Muscle of back (tissue), 11 donors: Measurements from ENCODE around the gene SORCS2. TPM values are rescaled to one million over a fixed set of nuclear protein-coding genes. Genes with fewer than 3 reads are reported as not detected.

Source experiments
- DNase-seq, 3 donors: peaks; one replicate each; pipeline versions ENCODE4 v3.0.0 to v3.0.0-alpha.2; 2013
- polyA plus RNA-seq, 10 donors: library from polyadenylated mRNA; unstranded; fragments of 120-200 nt; gene quantifications; one replicate each; pipeline ENCODE4 v1.2.1, GENCODE V29; 2013; ENCODE audit not compliant: insufficient read length in 10 of 10

The SORCS2 gene
- polyA plus RNA-seq, 10 donors, result 6.5 to 21.0 (median 10.8) TPM

DNA sequence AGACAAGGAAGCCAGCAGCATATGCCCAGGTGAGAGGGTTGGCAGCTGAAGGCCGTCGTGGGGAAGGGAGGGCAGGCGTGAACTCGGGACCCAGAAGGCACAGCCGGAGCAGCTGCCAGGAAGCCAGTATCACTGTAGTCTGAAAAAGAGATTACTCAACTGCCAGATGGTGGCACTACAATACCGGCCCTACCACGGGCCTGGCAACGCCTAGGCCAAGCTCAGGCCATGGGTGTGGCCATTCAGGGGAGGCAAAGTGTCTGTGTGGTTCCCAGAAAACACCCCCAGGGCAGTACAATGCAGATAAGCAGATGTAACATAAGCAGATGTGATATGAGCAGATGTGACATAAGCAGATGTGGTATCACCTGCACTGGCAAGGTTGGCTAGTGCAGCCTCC is 511.4 kb downstream of the SORCS2 start:
- no peak for DNase-seq

DNA sequence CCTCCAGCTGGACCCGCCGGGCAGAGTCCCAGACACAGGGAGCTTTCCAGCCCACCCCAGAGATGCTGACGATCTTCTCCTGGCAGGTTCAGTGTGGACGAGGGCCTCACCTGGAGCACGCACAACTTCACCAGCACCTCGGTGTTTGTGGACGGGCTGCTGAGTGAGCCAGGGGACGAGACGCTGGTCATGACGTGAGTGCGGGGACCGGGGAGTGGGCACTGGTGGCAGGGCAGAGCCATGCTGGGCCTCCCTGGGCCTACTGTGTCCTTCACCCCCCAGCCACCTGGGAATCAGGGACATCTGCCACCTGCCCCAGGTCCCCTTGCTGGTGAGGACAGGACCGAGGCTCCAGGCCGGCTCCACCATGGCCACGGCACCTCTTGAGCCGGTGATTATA is 511.8 kb downstream of the SORCS2 start:
- DNase-seq, result no peak

DNA sequence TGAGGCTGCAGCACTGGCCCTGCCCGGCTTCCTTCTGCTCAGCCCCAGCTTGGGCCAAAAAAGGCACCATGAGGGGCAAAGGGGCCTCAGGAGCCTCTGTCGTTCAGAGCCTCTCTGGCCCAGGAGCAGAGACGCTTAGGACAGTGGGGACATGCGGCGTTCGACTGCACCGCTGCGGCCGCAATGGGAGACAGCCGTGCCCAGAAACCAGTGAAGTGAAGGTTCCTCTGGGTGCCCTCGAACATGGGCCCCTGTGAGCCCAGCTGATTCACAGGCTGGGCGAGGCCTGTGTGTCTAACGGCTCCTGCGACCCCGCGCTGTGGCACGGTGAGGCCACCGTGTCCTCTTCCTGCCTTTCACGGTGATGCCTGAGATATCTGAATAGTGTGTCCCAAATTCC is 512.3 kb downstream of the SORCS2 start:
- DNase-seq, result no peak

DNA sequence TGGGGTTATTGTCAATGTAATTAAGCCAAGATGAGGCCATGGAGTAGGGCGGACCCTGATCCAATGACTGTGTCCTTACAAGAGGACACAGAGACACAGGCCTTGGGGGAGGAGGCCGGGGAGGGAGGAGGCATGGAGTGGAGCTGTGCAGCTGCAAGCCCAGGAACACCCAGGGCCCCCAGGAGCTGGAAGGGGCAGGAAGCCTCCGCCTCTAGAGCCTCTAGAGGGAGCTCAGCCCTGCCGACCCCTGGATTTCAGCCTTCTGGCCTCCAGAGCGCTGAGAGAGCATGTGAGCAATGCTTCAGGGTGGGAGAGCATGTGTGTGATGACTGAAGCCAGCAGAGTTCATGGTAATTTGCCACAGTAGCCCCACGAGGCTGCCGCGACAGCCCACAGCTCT is 512.7 kb downstream of the SORCS2 start:
- DNase-seq, result peak; percentile 30 to 81 (median 64)

DNA sequence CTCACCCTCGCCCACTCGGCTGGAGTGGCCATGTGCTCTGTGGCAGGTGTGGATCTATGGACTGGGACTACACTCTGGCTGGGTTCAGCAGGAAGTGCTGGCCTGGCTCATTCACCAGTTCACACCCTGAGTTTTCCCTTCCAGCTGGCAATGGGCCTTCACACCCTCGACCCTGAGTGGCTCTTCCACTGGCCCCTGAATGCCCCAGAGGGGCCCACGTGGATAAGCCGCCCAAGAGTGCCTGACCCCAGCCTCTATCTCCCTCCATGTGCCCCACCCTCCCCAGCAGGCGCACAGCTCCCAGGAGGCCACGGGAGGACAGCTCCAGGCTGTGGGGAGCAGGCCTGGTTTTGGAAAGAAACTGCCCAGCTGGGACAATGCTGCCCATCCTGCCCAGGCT is 513.3 kb downstream of the SORCS2 start:
- DNase-seq, result peak in 1 of 3 donors; percentile 63

DNA sequence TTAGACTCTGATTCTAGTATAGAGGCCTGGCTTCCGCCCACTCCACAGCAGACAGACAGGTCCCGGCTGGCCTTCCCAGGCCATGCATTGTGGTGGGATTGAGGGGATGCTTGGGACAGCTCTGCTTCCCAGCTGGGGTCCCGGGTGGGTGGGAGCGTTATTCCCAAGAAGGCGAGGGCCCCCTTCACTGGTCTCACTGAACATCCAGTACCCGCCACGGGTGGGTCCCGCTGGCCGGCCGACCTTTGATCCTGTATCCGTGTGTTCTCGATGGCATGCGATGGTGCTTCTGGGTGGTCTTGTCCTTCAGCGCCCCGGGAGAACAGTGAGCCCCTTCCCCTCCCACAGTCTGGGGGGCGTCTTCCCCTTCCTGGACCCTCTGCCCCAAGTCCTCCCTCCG is 515.9 kb downstream of the SORCS2 start:
- DNase-seq, result no peak

DNA sequence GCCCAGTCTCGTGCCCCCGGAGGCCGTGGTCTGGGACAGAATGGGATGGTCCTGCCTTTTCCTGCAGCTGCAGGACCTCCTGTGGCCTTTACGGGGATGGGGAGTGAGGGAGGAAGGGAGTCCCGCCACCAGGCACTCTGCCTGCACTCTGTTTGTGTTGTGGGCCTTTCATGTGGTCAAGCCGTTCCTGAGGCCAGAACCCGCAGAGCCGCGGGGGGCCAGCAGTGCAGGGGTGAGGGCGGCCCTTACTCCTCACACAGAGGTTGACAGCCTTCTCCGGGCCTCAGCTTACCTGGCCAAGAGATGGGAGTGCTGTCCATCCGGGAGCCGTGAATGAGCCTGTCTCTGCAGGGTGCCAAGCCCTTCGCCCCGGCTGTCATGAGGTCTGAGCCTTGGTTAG is 516.6 kb downstream of the SORCS2 start:
- DNase-seq, result no peak

DNA sequence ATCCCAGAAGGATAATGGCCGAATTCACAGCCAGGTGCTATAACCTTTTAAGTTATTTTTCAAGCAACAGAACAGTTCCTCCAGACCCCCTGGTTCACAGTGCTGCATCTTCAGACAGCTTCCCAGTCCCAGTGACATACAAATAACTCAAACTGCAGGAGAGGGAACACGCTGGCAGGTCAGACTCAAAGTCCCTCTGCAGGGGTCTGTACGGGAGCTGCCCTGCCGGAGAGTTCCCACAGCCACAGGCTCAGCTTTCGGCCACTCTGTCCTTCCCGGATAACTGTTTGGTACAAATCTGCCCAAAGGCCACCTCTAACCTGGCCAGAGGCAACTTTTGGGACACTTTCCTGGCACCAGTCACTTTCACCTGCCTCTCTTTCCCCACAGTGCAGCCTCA is 517.1 kb downstream of the SORCS2 start:
- DNase-seq, result no peak

DNA sequence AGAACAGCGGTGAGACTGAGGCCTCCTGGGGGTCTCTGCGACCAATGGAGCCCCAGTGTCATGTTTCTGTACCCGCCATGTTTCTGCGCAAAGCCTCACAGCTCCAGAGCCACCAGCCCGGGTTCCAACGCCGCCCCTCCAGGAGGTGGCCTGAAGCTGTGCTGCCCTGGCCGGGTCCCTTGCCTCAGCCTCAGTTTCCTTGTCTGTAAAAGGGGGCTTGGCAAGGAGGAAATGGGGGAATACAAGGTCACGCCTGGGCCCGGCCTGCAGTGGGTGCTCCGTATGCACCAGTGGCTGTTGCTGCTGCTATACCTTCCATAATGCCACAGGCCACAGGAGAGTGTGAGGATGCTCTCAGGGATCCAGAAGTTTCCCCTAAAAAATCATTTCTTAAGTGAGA is 517.8 kb downstream of the SORCS2 start:
- DNase-seq, result no peak

DNA sequence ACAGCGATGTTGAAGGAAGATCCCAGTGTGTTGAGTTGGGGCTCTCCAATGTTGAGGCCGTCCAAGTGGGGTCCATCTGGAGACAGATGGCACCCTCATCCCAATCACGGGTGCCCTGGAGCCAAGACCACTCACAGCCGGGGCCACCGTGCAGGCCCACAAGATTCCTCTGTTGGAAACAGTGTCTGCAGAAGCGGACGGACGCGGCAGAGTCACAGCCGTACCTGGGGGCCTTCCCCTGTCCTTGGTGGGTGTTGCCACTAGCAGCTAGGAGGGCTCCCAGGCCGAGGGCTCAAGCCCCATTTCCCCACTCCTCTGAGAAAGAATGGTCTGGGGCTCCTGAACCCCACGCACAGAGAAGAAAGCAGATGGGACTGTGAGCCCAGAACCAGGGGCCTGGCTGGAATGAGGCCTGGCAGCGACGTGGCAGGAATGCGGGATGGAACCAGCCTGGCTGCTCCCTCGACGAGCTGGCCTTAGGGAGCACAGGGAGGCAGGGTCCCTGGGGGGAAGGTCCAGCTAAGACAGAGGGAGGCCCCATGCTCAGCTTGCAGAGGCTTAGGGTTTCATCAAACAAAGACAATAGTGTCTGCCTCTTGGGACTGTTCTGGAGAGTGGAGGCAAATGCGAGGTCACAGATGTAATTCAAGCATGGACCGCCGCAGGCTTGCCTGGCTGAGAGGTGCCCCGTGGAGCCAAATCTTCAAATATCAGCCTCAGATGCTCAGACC is 518.4 kb downstream of the SORCS2 start:
- DNase-seq, result no peak

DNA sequence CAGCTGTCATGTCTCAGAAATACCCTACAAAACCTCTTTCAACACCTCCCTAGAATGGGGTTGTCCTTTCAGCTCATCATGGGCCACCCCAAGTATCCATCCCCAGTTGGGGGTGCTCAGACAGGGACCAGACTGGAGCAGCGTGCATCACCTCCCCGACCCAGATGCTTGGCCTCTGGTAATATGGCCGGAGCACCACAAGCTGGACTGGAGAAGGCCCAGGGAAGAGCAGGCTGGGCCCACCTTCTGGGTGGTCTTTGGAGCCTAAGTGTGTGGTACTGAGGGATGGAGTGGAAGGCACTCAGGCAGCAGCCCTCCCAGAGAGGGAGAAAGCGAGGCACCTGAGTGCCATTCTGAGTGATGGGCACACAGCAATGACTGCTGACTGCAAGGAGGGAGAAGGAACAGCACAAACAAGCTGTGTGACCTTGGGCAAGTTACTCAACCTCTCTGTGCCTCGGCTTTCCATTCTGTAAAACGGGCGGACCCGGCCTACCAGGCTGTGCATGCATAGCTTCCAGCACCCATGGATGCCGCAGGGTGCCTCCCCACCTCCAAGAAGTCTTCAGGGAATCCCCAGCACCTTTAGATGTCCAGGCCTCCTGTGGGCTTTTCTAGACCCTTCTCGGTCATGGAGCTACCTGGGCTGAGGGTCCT is 519.1 kb downstream of the SORCS2 start:
- DNase-seq, result no peak

DNA sequence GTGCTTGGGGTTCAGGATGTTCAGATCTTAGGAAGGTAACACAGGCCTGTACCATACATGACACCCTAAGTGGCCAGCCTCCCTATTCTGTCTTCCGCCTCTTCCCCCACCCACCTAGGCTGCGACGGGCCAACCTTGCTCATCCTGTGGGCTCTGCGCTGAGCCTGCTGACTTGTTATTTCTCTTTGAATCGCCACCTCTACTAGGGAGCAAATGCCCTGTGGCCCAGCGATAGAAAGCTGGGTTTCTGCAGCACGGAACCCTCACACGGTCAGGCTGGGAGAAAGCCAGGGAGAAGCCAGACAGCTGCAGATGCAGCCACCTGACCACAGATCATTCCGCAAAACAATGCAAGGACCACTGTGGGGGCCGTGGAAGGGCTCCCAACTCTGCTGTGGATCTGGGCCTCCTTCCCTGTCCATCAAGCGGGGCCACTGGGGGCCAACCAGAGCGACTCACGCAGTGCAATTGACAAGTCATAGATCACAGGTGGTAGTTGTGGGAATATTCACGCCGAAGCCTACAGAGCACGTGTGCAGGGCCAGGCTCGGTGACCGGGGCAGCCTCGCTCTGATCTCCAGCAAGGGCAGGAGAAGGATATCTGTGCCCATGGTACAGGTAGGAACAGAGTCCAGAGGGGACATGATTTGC is 519.8 kb downstream of the SORCS2 start:
- DNase-seq, result no peak

DNA sequence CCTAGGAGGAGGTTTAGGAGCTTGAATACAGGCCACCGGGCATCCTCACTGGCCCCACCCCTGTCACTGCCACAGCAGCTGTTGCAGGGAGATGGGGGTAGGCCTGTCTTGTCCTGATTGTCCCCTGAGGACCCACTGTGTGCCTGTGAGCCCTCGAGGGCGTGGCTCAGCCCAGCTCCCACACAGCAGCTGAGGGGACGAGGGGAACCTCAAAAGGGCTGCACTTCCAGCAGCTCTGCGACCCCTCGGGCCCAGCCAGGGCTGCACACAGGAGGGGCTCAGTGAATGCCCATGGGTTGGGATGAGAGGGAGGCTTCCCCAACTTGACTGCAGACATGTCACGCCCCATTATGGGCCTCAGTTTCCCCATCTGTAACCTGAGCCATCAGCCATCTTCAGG is 521.4 kb downstream of the SORCS2 start:
- no peak for DNase-seq

DNA sequence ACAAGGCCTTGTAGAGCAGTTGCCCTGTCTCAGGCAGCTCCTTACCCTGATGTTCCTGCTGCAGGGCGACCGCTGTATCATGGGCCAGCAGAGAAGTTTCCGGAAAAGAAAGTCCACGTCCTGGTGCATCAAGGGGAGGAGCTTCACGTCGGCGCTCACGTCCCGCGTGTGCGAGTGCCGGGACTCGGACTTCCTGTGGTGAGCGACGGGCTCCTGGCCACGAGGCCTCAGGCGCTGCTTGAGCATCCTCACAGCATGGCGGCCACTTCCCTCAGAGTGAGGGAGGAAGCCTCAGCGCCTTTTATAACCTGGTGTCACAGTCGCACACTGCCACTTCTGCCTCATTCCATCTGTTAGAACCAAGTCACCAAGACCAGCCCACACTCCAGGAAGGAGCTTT is 521.8 kb downstream of the SORCS2 start:
- DNase-seq, result no peak

DNA sequence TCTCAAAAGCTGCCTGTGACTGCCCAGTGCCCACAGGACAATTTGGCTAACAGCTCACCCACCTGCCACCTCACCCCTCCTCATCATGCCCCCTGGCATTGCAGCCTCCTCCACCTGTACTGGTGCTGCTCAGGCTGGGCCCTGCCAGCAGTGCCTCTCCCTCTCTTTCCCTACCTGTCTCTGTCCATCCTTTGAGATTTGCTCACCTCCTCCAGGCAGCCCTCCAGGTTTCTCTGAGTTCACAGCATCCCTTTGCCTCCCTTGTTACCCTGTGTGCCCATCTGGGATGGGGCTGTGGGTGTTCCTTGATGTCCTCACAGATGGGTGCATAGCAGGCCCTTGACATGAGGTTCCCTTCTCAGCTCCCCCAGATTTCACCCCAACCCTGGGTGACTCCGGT is 522.4 kb downstream of the SORCS2 start:
- no peak for DNase-seq

DNA sequence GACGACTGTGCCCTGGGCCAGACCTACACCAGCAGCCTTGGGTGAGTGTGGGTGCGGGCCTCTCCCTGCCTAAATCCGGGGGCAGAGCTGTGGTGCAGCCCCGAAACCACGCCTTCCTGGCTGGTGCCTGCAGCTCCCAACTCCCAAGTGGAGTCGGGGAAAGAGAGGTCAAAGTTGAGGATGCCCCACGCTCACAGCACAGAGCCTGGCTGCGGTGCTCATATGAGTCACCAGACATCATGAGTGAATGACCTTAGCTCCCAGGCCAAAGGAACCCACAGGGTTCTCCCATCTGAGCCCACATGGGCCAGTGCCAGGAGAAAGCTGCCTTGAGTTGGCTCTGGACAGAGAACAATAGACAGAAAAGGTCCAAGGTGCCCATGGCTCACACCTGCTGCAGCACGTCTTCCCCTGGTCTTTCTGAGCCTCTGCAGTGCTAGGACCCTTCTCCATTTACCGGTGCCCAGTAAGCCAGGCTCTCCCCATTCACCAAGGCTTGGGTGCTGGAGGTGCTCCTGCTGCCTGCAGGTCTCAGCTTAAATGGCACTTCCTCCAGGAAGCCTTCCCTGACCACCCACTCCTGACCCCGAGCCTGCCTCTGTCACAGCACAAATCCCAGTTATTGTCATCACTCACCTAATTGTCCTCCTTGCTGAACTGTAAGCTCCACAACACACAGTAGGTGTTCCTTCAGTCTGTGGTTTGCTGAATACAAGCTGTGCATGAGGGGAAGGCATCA is 523.1 kb downstream of the SORCS2 start:
- DNase-seq, result no peak

DNA sequence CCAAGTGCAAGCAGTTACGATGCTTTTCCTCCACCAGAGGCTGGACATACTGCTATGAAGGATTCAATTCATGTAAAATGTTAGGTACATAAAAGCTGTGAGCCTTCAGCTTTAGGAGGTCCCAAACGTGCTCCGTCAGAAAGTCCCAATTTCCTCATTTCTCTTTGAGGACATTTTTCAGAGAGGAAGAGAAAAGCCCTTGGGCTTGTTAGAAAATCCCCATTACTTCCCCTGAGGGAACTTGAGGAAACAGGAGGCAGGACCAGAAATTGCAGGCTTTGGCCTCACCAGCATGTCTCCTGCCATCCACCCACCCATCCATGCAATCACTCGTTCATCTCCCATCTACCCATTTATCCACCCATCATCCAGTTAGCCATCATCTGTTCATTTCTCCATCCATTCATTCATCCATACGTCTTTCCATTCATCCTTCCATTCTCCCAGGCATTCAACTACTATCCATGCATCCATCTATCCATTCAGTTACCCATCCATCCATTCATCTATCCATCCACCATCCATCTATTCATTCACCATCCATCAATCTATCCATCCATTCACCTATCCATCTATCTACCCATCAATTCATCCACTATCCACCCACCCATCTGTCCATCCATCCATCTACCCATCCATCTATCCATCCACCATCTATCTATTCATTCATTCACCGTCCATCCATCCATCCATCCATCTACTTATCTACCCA is 523.8 kb downstream of the SORCS2 start:
- DNase-seq, result no peak

DNA sequence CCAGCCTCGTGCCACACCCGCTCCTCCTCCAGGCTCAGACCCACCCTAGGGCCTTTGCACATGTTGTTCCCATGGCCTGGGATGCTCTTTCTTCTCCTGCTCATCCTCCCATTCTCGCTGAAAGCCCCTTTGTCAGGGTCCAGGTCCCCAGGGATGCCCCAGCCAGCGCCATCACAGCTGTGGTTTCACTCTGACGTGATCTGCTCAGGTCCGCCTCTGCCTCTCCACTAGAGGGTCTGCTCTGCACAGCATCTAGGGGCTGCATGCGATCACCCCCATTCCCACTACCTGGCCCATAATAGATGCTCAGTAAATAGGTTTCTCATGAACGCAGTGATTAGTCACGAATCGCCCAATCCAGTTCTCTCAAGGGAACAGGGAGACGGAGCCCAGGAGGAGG is 524.8 kb downstream of the SORCS2 start:
- no peak for DNase-seq

DNA sequence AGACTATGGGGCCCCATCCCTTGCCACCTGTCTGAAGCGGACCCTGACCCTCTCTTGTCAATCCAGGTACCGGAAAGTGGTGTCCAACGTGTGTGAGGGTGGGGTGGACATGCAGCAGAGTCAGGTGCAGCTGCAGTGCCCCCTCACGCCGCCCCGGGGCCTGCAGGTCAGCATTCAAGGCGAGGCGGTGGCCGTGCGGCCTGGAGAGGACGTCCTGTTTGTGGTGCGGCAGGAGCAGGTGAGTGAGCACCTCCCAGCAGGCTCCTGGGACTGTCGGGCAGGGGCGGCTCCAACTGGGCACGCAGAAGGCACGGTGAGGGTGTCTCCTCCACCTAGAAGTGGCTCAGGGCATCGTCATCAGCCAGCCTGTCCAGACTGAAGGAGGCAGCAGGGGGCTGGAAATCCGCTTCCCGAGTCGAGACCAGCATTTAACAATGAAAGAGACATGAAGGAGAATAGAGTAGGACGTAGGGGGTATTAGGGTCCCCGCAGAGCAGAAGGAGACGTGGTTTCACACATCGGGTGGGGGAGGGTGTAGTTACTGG is 525.7 kb downstream of the SORCS2 start:
- DNase-seq, result no peak

DNA sequence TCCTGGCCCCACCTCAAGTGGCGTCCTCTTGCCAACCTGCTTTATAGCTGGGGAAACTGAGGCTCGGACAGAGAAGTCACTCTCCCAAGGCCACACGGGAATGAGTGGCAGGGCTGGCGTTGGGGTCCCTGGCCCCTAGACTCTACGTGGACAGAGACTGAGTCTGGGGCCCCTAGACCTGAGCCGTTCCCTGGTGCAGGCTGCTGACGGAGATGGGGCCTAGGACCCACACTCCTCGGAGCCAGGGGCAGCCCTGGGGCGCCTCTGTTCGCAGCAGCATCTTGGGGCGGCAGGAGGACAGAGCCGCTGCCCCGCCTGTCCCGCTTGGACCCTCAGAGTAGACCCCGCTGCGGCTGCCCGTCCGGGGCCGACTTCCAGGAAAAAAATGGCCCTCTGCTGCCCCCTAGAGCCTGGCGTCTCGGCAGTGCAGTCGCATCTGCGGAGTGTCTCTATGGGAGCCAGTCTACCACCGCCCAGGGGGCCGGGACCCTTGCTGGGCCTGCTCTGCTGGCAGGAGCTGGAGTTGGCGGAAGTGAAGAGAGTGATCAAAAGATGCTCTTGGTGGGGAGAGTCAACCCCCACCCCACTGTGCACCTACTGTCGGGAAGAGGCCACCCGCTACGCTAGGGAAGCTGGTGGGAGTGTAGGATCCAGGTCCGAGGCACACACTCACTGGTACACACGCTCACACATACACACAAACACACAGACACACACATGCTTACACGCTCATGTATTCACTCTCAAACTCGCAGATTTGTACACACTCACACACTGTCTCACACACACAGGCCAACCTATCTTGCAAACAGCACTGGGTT is 527.2 kb downstream of the SORCS2 start:
- DNase-seq, result peak in 2 of 3 donors; percentile 67 to 77
